GM19455 (cell line): ENCODE results near the gene OR10S1.
"Not testable (repeated sequence)": the region's sequence is repeated elsewhere in the genome, so short reads cannot be mapped to it uniquely, and the experiment has no call there.

ENCODE experiments used
- ATAC-seq: cut with Tn5 transposase; IDR thresholded peaks from one replicate; pipeline ENCODE4 v1.9.1; 2021; ENCODE audit not compliant: unreplicated experiment

The OR10S1 gene

GRCh38 chr11:123977731-123978347 lies at the start of gene OR10S1:
Gene OR10S1, minus strand, starts transcription at chr11:123977781. Its CDS starts 117 bp downstream, at chr11:123977664.
- ATAC-seq: no peak

- ATAC-seq: no peak
These were observed 48.9 kb upstream of the OR10S1 start, which contains the start of gene OR10G8 for GRCh38 chr11:124026498-124026897. Gene OR10G8, plus strand, starts transcription at chr11:124026798. Its CDS starts 2,825 bp downstream, at chr11:124029623.

GRCh38 chr11:124015837-124016236 lies 38.3 kb upstream of the OR10S1 start:
- ATAC-seq: not testable (repeated sequence)

- ATAC-seq: no peak
These were observed 35.1 kb upstream of the OR10S1 start, which contains the start of gene OR10G4 for GRCh38 chr11:124012697-124013096. Gene OR10G4, plus strand, starts transcription at chr11:124012997. Its CDS starts 2,578 bp downstream, at chr11:124015575.

- no peak for ATAC-seq
These were observed 17.5 kb upstream of the OR10S1 start, which contains the start of gene OR10G6 for GRCh38 chr11:123995119-123995518. Gene OR10G6, minus strand, starts transcription at chr11:123995161. Its CDS starts 0 bp downstream, at chr11:123995161.

- no peak for ATAC-seq
These were observed 1.7 kb upstream of the OR10S1 start for GRCh38 chr11:123979311-123979710.

GRCh38 chr11:123976770-123977560 lies 616 bp downstream of the OR10S1 start:
- ATAC-seq: no peak

- ATAC-seq: no peak
These were observed 3.8 kb downstream of the OR10S1 start for GRCh38 chr11:123973816-123974215.

GRCh38 chr11:123956752-123957151 lies 20.8 kb downstream of the OR10S1 start:
- no peak for ATAC-seq

GRCh38 chr11:123945132-123945531 lies 32.4 kb downstream of the OR10S1 start:
- ATAC-seq: no peak

GRCh38 chr11:123943738-123944137 lies 33.8 kb downstream of the OR10S1 start, which contains the start of gene OR6T1:
Gene OR6T1, minus strand, starts transcription at chr11:123943838. Its CDS starts 0 bp downstream, at chr11:123943838.
- ATAC-seq: no peak

GRCh38 chr11:123942413-123942812 lies 35.2 kb downstream of the OR10S1 start:
- no peak for ATAC-seq

GRCh38 chr11:123939317-123939716 lies 38.3 kb downstream of the OR10S1 start, which contains the start of gene OR4D5:
Gene OR4D5, plus strand, starts transcription at chr11:123939617. Its CDS starts 0 bp downstream, at chr11:123939617.
- ATAC-seq: no peak
